ENCODE results near the gene ZNF365.

Gene ZNF365

DNA sequence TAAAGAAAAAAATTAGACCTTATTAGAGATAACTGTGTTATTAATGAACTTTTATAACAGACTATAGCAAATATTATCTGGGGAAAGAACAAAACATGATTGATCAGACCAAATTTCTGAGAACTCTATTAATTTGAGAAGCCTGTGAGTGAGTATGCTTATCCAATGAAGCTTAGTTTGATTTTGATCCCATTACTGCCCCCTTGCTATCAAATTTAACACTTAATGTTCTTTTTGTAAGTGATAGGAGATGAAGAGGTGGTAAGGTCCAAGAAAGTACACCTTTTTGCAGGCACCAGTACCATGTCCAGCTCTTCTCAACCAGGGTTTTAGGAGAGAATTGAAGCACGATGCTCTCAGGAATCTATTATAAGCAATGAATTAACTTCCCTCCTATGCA, 49.9 kb downstream of the ZNF365 start:
- DNase-seq, result peak in 1 of 2 donors; percentile 13

- no peak for DNase-seq
These were observed 51.9 kb downstream of the ZNF365 start for GRCh38 chr10:62426086-62426485.

GRCh38 chr10:62426600-62426999, 52.4 kb downstream of the ZNF365 start:
- DNase-seq, result no peak

DNA sequence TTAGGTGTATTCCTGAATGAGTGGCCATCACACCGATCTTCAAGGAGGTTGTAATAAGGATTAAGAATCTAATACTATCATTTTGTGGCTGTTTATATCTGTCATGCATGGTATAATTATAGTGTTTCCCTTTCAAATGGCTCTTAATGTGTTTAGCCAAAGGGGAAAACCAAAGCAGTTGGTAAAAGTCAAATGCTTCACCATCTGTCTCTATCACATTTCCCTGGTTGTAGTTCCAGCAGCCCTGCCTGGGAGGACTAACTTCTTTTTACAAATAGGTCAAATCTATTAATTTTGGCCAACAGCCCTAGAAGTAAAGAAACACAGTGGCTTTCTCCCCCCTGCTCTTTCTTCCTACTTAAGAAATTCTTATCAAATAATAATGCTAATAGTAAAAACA, 56.7 kb downstream of the ZNF365 start:
- no peak for DNase-seq

GRCh38 chr10:62433181-62433692, 59.1 kb downstream of the ZNF365 start:
- peak in 1 of 2 donors; percentile 52 for DNase-seq

DNA sequence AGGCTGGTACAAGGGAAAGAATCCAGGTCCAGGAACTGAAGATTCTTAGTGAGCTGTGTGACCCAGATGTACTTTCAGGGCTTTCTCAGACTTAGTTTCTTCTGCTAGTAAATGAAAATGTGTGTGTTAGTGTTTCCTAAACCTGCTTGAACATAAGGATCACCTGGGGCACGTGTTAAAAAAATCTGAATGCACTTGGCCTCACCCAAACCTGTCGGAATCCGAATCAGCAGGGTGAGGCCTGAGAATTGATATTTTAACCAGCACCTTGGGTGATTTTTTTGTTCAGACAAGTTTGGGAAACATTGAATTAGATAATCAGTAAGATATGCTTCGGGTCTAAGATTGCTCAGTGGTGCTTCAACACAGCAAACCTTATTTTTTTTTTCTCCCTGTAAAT, 59.7 kb downstream of the ZNF365 start:
- DNase-seq, result no peak

DNA sequence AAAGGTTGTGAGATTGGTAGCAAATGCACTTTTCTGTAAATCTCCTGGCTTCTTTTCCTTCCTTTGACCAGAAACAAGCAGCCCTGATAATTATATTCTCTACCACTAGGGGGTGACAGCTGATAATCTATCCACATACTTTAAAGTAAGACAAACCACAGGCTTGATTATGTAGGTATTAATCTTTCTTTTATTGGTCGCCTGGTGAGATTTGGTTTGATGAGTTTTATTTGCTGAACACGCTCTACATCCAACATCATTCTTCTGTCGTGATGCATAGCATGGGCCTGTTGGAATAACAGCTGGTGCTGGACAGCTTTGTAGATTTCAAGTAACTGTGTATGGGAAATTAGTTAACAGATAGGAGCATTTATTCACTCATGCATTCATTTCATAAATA, 63.5 kb downstream of the ZNF365 start:
- peak; percentile 6 to 73 for DNase-seq

DNA sequence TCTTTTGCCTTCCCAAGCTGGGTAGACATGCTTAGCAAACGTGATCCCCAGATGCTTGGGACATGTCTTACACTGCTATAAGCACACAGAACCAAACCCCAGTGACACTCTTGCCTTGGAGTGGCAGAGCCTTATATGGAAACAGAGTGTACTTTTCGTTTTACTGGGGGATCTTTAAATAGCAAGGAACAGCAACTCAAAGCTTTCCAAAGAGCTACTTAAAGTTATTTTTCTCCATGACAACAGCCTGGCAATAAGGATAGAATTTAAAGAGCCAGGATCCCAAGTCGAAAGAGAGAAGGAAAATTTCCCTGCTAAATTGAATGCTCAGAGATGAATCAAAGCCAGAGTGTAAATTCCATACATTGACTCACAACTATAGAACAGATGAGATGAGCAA, 67.8 kb downstream of the ZNF365 start:
- no peak for DNase-seq

- DNase-seq, result no peak
These were observed 68.9 kb downstream of the ZNF365 start for GRCh38 chr10:62442894-62443669.

- no peak for DNase-seq
These were observed 69.7 kb downstream of the ZNF365 start for GRCh38 chr10:62443866-62444265.

DNA sequence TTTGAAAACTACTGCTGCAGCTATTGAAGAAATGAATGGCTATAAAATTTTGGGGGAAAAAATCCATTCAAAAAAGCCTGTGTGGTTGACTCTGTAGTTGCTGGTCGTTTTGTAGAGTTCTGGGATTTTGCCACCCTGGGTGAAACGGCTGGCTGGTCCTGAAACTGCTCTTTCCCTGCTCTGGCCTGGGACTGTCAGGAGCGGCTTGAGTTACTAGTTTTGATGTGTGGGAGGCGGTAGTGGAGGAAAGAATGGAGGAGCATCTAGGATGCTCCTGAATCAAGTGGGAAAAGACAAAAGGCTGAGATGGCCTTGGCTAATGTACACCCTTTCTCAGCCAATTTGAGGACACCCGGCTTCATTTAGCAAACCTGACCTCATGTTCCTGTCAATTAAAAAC, 72.5 kb downstream of the ZNF365 start:
- DNase-seq, result no peak

GRCh38 chr10:62450912-62451610, 76.9 kb downstream of the ZNF365 start:
- no peak for DNase-seq

- DNase-seq, result no peak
These were observed 77.4 kb downstream of the ZNF365 start for GRCh38 chr10:62451611-62451975.

Data from CD4-positive, alpha-beta T cell treated with Interferon alpha-2 for 1 hour (primary cell).